CD4-positive, alpha-beta T cell treated with Interleukin-15 for 4 hours (primary cell): Measurements from ENCODE around the gene TTC27.
A peak's percentile ranks its signal among the peaks of the same experiment; 100 is the strongest.
"Not testable (repeated sequence)": the region's sequence is repeated elsewhere in the genome, so short reads cannot be mapped to it uniquely, and the experiment has no call there.

Source experiments
- DNase-seq: peaks from one replicate; pipeline ENCODE4 v3.0.0-alpha.2; 2020; ENCODE audit warnings: low spot score

The TTC27 gene

DNA sequence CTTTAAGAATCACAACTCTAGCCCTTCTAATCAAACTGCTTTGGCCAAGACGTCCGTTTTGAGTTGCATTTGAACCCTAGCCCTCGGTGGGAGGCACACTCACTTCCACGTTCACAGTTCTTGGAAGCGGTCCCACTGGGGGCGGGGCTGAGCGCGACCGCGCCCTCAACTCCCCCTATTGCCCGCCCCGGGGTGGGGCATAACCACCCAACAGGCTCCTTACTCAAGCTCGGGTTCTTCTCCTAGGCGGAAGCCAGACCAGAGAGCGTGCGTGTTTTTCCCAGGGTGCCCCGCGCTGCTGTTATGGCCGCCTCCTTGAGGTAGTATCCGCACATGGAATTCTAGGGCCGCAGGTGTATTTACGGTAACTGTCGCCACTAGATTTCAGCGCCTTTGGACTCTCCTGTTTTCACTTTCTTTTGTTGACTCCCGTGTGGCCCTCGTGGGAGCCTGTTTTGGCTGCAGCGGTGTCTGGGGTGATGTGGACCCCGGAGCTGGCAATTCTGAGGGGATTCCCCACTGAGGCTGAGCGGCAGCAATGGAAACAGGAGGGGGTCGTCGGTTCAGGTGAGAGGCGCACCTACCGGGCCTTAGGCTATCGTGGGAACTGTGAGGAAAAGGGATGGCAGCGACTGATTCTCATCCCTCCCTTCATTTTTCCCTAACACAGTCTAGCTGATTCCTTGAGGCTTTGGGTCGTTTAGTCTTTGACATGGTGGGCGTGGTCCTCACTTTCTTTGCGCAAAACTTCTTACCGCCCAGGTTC, at the start of gene TTC27:
TTC27 (plus strand) TSS at position 237 of the 766 bp plus-strand sequence; CDS start at position 480, 243 bp downstream.
- peak; percentile 94 for DNase-seq

DNA sequence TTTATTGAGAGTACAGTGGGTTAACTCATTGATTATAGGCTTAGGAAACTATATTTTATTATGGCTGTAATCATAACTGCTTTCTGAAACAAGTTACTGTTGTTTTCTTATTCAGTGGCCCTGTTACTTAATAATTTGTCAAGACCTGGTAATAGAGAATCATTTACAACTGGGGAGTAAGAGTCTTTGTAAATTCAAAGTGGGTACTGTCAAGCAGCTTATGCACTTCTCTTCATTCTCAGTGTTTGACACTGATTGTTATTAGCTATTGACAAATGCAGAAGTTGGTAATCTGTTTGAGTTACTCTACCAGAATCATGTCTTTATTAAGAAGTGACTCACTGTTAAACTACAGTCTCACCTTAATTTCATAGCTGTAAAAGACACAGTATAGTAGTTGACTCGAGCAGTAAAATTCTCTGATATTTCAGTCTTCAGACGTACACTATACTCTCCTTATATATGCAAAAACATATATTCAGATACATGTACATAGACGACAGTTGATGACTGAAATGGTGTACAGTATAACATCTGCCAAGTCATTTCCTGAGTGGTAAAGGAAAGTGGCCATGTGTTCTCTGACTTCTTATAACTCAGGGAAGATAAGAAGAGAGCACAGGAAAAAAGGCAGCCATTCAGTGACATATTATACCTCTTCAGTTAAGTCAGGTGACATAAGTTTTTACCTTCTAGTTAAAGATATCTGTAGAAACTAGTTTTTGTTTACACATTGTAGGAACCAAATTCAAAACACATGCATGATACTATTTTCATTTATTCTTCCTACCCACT, 36.0 kb upstream of the TTC27 start:
- peak; percentile 20 for DNase-seq

DNA sequence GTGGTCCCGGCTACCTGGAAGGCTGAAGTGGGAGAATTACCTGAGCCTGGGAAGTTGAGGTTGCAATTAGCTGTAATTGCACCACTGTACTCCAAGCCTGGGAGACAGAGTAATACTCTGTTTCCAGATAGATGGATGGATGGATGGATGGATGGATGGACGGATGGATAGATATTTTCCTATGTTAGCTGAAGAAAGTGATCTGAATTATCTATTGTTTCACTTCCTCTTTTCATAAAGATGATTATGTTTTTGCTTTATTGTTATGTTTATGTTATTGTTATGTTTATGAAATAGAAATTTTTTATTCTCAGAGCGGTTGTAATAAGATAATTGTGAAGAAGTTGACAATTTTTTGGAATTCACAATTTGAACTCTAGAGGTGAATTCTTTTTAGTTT, 33.3 kb upstream of the TTC27 start:
- no peak for DNase-seq

DNA sequence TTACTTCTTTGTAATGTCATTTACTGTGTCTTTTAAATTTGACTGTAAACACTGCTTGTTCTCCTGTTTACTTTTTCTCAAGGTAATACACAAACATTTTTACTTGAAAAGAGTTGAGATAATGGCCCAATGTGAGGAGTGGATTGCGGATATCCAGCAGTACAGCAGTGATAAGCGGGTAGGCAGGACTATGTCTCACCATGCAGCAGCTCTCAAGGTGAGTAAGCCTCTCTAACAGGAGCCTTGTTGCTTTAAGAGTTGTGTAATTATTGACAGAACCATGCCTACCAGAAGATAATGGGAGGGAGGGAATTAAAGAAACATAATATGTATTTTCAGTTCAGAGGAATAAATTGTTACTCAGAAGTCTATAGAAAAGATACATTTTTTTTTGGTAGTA, 16.5 kb upstream of the TTC27 start:
- no peak for DNase-seq

DNA sequence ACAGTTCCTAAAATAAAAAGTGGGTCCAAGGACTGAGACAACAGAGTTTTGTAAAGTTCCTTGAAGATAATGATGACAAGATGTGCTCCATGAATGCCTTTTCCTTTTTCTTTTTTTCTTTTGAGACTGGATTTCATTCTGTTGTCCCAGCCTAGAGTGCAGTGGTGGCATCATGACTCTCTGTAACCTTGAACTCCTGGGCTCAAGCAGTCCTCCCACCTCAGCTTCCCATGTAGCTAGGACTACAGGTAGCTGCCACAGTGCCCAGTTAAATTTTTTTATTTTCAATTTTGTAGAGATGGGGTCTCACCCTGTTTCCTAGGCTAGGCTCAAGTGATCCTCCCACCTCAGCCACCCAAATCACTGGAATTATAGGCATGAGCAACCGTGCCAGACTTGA, 16.1 kb upstream of the TTC27 start:
- DNase-seq = no peak

DNA sequence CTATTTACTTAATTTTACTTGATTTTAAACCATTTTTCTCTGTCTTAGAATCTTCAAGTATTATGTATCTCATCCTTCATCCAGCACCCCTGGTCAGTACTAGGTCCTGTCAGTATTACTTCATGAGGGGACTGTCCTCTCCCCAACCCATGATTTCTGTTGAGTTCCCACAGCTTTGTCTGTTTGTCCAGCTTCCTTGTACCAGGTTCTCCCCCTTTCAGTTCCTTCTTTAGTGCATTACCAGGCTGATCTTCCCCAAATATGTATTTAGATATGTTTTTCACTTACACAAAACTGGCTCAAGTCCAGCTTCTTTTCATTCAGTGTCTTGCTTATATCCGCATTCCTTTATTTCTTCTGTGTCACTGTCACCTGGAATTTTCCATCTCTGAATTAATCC, 13.8 kb upstream of the TTC27 start:
- no peak for DNase-seq

DNA sequence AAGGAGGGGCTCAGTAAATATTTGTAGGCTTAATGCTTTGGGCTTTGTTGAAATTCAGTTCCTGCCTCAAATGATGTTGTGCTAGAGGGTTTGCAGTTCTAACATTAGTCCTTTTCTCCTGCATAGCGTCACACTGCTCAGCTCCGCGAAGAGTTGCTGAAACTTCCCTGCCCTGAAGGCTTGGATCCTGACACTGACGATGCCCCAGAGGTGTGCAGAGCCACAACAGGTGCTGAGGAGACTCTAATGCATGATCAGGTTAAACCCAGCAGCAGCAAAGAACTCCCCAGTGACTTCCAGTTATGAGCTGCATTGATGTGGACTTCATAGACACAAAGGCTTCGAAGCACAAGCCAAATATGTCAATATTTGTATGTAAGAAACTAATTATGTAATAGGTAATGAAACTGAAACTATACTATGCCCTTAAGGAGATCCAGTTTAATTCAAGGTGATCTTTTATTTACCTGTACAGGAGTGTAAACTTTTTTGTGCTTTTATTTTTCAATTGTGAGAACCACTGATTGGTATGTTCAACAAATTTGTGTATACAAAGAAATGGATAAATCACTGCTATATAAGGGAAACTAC, 10.2 kb upstream of the TTC27 start:
- DNase-seq = no peak

DNA sequence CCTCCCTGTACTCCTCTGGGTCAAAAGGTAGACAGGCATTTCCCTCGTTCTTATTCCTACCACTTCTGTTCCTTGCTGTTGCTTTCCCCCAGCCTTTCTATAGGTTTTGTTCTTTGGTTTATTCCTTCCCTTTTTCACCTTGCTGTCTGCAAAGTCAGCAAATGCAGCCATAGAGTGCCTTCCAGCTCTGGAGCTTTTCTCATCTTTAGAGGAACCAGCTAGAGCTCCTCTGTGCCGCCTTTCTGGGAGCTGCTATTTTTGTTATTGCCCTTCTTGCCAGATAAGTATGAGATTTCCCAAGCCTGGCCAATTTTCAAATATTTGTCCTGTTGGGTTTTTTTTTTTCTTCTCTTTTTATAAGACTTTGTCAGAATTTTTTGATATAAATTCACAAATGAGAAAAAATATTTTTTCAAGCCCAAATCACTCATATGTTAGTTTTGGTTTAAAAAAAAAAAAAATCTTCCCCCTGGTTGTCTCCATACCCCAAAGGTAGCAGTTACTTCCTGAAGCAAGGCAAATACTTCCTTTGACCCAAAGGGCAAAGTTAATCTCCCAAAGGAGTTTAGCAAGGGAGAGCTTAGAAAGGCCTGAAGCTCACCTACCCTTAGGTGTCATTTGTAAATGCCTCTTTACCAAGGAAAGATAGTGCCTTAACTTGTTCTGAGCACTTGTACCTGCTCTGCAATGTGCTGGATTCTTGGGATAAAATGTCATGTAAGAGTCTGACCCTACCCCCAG, 5.1 kb upstream of the TTC27 start:
- DNase-seq = no peak

DNA sequence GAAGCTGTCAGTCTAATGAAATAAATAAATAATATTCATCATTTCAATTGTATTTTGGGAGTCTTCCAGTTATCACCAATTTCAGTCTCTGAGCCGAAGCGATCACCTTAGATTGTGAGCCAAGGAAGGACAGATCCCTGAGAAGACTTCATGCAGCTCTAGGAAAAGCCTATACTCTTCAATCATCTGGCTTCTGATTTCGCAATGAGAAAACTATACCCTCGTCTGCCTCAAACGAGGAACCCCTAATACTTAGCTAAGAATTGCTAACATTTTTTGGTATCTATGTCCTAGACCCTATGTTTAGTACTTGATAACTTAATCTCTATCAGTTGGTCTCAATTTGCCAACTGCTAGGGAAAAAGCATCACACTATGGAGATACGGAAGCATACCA, 4.5 kb upstream of the TTC27 start:
- no peak for DNase-seq

DNA sequence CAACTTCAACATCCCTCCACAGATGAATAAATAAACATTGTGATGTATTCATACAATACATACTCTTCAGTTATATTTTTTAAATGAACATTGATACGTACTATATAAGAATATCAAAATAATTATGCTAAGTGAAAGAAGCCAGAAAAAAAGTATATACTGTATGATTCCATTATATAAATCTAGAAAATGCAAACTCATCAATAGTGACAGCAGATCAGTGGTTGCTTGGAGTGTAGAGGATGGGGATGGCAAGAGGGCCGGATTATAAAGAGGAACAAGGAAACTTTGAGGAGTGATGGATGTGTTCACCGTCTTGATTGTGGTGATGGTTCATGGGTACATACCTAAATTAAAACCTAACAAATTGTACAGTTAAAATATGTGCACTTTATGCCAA, 3.0 kb upstream of the TTC27 start:
- no peak for DNase-seq

DNA sequence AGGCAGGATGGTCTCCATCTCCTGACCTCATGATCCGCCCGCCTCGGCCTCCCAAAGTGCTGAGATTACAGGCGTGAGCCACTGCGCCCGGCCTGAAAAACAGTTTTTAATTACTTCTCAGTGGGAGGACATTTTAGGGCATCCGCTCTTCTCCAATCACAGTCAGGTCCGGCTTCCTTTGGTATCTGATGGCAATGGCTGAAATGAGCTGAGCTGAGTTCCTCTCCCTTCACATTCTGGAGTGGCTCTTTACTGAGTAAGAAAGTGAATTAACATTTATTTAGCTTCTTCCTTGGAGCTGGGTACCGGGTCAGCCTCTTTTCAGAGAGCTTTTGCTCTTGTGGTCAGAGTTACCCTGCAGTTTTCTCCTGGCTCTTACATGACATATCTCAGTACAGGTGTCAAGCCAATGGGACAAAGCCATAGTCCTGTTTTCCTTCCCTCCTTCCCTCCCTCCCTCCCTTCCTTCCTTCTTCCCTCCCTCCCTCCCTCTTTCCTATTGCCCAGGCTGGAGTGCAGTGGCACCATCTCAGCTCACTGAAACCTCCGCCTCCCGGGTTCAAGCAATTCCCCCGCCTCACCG, 1.1 kb upstream of the TTC27 start:
- no peak for DNase-seq

DNA sequence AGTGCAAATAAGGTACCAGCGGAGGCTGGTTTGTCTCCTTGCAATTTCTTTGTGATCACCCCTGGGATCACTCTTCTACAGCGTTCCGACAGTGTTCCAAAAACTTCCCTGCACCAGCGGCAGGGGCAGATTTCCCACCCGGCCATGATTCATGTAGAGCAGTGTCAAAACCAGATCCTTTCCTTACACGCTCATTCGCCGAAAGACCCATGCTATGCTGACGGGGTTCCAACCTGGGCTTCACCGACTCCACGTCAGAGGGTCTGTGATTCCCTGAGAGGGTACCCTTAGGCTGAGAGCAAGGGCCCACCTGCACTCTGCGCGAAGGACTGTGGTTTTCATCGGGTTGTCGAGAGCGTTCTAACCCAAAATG, 423 bp upstream of the TTC27 start:
- no peak for DNase-seq

DNA sequence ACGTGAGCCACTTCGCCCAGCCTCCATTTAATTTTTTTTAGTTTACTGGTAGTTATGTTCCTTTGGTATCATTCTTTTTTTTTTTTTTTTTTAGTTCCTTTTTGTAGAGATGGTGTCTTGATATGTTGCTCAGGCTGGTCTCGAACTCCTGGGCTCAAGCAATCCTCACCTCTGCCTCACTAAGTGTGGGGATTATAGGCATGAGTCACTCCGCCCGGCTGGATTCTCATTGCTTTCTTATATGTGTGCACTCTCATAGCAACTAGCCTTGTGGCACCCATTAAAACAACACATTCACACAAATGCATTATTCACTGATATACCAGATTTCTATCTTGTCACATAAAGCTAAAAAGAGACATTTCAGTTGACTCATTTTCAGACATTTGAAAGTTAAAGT, 4.2 kb downstream of the TTC27 start:
- no peak for DNase-seq

DNA sequence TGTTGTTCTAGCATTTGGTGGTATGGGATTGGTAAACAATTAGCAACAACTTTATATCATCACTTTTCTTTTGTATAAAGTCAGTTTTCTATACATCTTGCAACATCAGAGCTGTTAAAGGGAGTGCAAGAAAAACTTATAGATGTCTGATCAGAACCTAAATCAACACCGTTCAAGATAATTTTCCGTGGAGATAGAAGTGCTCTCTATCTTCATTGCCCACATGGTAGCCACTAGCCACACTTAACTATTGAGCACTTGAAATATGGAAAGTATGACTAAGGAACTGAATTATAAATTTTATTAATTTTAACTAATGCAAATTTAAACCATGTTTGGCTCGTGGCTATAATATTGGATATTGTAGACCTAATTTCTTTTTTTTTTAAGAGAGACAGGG, 5.2 kb downstream of the TTC27 start:
- no peak for DNase-seq

DNA sequence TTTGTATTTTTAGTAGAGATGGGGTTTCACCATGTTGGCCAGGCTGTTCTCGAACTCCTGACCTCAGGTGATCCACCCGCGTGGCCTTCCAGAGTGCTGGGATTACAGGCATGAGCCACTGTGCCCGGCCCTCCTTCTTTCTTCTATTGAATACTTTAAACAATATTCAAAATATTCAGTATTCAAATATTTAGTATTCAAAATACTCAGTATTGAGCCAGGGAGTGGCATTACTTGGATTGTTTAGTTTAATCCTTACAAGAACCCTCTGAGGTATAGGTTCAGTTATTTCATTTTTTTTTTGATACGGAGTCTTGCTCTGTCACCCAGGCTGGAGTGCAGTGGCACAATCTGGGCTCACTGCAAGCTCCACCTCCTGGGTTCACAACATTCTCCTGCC, 10.7 kb downstream of the TTC27 start:
- DNase-seq = not testable (repeated sequence)

DNA sequence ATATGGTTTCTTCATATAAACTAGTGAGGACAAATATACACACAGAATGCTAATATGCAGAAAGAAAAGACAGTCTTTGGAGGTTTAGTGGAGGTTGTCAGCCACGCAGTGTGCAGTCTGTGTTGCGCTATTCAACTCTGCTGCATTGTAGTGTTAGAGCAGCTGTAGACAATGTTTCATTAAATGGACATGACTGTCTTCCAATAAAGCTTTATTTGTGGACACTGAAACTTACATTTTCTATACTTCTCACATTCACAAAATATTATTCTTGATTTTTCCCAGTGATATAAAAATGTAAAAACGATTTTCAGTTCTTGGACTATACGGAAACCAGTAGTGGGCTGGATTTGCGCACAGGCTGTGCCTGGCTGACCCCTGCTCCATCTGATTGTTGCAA, 13.3 kb downstream of the TTC27 start:
- DNase-seq = no peak

DNA sequence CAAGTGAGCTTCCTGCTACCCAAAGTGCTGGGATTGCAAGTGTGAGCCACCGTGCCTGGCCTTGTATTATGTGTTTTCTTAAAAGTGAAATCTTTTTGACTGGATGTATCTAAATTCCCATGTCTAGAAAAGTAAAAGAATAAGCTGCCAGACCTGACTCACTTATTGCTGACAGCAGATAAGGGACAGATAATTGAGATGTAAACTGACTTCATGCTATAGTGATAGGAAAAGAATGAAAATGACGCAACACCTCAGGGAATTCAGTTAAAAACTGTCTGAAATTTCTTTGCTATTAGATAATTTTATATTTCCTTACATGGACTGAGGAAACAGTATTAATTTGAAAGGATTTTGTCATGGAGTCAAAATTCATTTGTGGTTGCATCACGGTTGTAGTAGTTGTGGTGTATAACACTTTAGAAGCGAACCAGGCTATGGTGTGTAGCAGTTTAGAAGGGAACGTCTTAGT, 19.4 kb downstream of the TTC27 start:
- DNase-seq = no peak

DNA sequence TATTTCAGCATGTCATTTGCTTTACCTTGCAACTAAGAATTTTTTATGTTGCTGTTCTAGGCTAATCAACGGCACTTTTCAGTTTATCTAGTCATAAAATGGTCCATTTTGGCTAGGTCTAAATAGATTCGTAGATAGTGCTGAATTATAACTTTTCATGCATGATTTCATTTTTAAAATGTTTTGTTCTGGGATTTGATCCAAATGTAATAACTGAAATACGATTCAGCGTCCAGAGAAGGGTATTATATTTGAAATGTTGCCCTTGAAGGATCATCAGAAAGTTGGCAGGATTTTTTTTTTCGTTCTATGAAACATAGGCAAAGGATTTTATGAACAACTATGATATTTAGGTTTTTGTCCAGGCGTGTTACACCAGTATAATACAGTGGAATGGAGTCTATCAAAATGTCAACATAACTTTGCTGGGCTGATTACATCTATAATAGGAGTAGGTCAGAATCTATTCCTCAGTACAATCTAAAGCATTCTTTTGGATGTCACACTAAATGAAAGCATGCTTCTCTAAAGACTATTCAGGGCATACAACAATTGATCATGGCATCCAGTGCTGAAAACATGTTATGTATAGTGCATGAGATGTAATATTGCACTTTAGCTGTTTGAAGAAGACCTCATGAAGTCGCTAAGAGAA, 24.8 kb downstream of the TTC27 start:
- DNase-seq = no peak

DNA sequence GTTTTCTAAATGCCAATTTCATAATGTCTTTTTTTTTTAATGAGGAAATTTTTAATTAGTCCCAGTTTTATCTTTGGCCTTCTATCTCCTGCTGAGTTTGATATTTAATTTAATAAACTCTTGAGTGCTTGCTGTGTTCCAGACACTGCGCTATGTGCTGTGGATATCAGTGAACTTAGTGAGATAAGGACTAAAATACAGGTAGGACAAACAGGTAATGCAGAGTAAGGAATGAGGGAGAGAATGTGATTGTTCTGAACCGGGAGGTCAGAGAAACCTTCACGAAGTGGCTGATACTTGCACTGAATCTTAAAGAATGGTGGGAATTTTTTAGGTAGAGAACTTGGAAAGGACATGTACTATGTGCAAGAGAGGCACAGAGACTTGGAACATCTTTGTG, 28.2 kb downstream of the TTC27 start:
- no peak for DNase-seq

DNA sequence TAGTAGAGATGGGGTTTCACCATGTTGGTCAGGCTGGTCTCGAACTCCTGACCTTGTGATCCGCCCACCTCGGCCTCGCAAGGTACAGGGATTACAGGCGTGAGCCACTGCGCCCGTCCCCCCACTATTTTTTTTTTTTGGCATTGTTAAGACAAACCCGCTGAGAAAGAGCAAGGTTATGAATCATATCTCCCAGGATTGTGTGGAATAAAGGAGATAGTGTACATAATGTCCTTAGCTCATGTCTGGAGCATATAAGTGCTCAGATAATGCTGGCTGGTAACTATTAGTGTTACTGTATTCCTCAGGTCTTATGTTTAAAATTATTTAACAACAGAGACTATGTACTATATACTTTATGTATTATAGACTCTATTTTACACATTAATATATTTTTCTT, 36.0 kb downstream of the TTC27 start:
- no peak for DNase-seq

DNA sequence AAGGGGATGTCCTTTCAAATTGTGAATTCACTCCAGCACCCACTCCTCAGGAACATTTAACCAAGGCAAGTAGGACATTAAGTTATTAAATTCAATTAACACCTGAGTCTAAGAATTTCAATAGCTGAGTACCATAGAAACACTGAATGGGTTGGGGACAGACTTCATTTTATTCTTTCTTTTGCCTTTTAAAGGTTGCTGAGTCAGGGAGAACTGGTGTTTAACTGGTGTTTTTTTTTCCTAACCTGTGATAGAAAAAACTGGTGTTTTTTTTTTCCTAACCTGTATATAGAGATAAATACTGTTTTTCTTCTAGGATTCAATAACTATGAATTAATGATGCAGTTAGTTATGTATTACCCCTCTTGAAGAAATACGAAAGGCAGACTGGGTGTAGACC, 38.9 kb downstream of the TTC27 start:
- DNase-seq = no peak

DNA sequence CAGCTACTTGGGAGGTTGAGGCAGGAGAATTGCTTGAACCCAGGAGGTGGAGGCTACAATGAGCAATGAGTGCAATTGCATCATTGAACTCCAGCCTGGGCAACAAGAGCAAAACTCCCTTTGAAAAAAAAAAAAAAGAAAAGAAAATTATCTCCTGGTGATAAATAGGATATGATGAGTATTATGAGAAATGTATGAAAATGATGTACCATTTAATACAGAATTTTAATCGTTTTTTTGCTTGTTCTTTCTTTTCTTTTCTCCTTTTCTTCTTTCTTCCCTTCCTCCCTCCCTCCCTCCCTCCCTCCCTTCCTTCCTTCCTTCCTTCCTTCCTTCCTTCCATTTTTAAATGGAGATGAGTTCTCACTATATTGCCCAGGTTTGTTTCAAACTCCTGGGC, 40.4 kb downstream of the TTC27 start:
- no peak for DNase-seq
